Neural progenitor cell (in vitro differentiated cells): ENCODE results near the gene MPZL1.

Experiments used
- EZH2 ChIP-seq: fragments of 200-600 bp; sonication (generic); IDR thresholded peaks from 2 replicates; pipeline ENCODE4 v1.6.1; 2017; ENCODE audit warnings: antibody characterized with exemption, mild to moderate bottlenecking, moderate library complexity
- TF ChIP-seq, protein P1 (sequence below): fragments of 200-600 bp; sonication (generic); IDR thresholded peaks from 2 replicates; pipeline ENCODE4 v1.5.1; 2017; ENCODE audit warnings: antibody characterized with exemption, mild to moderate bottlenecking

DNA sequence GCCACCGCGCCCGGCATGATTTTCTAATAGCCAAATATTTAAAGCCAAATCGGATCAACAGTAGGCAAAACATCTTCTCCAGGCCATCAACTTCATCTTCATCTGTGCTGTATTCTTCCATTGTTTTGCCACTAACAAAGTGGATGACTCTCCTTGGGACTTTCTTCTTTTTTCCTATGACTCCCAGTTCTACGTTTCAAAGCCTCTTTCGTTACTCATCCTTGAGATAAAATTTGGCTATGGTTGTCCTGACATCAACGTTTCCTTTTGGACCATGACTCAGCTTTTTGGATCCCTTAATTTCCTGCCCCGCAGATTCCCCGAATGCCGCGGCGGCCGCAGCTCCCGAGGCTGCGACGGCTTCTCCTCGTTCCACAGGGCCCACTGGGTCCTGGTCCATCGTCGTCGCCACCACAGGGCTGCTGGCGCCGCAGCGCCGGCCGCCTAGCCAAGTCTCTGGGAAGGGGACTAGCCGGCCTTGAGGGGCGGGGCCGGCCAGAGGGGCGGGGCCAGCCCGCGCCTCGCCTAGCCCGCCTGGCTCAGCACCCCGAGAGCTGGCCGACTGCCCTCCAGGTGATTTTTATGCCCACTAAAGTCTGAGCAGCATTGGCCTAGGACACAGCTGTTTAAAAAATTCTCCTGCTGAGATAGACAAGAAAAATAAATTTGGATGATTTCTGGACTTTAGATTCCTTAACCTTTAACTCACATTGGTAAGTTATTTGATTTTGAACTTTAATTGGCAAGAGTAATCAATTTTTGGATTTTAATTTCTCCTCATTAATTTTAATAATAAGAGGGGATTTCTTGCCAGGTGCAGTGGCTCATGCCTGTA is 98.3 kb downstream of the MPZL1 start:
- TF ChIP-seq, protein P1, sequence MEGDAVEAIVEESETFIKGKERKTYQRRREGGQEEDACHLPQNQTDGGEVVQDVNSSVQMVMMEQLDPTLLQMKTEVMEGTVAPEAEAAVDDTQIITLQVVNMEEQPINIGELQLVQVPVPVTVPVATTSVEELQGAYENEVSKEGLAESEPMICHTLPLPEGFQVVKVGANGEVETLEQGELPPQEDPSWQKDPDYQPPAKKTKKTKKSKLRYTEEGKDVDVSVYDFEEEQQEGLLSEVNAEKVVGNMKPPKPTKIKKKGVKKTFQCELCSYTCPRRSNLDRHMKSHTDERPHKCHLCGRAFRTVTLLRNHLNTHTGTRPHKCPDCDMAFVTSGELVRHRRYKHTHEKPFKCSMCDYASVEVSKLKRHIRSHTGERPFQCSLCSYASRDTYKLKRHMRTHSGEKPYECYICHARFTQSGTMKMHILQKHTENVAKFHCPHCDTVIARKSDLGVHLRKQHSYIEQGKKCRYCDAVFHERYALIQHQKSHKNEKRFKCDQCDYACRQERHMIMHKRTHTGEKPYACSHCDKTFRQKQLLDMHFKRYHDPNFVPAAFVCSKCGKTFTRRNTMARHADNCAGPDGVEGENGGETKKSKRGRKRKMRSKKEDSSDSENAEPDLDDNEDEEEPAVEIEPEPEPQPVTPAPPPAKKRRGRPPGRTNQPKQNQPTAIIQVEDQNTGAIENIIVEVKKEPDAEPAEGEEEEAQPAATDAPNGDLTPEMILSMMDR, result no peak
- TF ChIP-seq EZH2, result no peak
